Thymus (tissue), 11 donors: ENCODE results near the gene SORBS2. TPM values are rescaled to one million over a fixed set of nuclear protein-coding genes. Genes with fewer than 3 reads are reported as not detected.

Experiments used
- DNase-seq, 9 donors: peaks; one replicate each; pipeline ENCODE4 v3.0.0-alpha.2; 2013; ENCODE audit warnings: low spot score in 9 of 9, low read depth in 6 of 9, missing footprints in 1 of 9
- H3K27ac ChIP-seq, 2 donors: one replicate each; pipeline ENCODE4 v1.5.1; 2013; ENCODE audit warnings: control low read depth in 1 of 2, low read depth in 1 of 2, low read length in 1 of 2, mild to moderate bottlenecking in 1 of 2, moderate library complexity in 1 of 2
- H3K27me3 ChIP-seq, 2 donors: one replicate each; pipeline ENCODE4 v1.5.1; 2013; ENCODE audit warnings: low read length in 1 of 2; ENCODE audit not compliant: control insufficient read depth in 2 of 2, insufficient read depth in 1 of 2
- H3K36me3 ChIP-seq, 2 donors: one replicate each; pipeline ENCODE4 v1.5.1; 2013; ENCODE audit warnings: low read length in 1 of 2, mild to moderate bottlenecking in 1 of 2, moderate library complexity in 1 of 2; ENCODE audit not compliant: control insufficient read depth in 2 of 2, insufficient read depth in 2 of 2
- H3K4me1 ChIP-seq, 2 donors: one replicate each; pipeline ENCODE4 v1.5.1; 2013; ENCODE audit warnings: low read length in 2 of 2; ENCODE audit not compliant: control insufficient read depth in 2 of 2, insufficient read depth in 2 of 2
- H3K4me3 ChIP-seq, 2 donors: one replicate each; pipeline ENCODE4 v1.5.1; 2013; ENCODE audit warnings: low read length in 2 of 2, control low read depth in 1 of 2, mild to moderate bottlenecking in 1 of 2
- H3K9me3 ChIP-seq, 2 donors: one replicate each; pipeline ENCODE4 v1.5.1; 2013; ENCODE audit warnings: low read length in 1 of 2, mild to moderate bottlenecking in 1 of 2; ENCODE audit not compliant: control insufficient read depth in 2 of 2, insufficient read depth in 1 of 2
- WGBS: extraction: QIAGEN DNeasy Blood & Tissue Kit; methylation state at CpG from one replicate; pipeline ENCODE4 v1.1.7; 2013; 5-methylcytosine and 5-hydroxymethylcytosine counted together
- polyA plus RNA-seq: library from polyadenylated mRNA; stranded (reverse); fragments of 200-250 nt; gene quantifications from one replicate; pipeline ENCODE4 v1.2.3, GENCODE V29; 2013
- total RNA-seq: library from RNA; stranded (reverse); fragments of 120-200 nt; gene quantifications from one replicate; pipeline ENCODE4 v1.2.4, GENCODE V29; 2013
- donor health status: healthy.

Gene SORBS2
- total and polyA plus RNA-seq, 2 donors = 13.8 to 78.6 TPM

DNA sequence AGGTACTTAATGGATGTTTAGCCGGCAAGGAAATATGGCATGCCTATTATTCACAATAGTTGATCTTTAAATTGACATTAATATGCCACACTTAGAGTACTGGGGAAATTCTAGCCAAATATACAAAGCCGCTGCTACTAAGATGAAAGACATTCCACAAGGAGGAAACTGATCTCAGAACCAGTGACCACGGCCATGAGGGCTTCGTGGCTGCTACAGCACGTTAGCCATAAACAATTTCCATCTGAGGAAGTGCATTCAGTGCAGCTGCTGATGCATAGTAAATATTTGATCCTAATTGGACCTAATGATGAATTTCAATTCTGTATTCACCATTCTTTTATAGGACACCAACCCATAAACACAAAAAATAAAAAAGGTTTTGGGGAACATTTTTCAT lies 59.1 kb downstream of the SORBS2 start:
- H3K4me1 ChIP-seq = no peaks in the 10 kb centered on the region
- no peaks in the 10 kb centered on the region for H3K36me3 ChIP-seq
- H3K27ac ChIP-seq = no peak overlapping the region
- no peaks in the 10 kb centered on the region for H3K27me3 ChIP-seq
- no peaks in the 10 kb centered on the region for H3K9me3 ChIP-seq
- WGBS = 57% methylated on average over 5 of the region's 5 CpGs
- DNase-seq = no peak
- no peak overlapping the region for H3K4me3 ChIP-seq

DNA sequence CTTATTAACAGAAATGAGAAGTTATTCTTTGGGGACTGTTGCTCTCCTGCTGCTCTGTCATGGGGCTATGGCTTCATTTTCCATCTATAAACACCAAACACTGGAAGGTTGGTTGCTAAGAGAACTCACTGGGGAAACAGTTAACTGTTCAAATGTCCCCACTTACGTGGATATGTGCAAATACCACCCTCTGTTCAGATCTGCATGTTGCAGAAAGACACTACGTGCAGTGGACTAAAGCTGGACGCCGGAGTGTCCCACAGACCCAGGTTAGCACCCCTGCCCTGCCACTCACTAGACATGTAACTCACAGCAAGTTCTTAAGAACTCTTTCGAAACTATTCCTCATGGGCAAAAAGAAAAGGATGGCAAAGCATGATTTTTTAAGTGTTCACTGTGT lies 62.1 kb downstream of the SORBS2 start:
- Histone ChIP-seq H3K27me3 (no peaks in the 10 kb centered on the region), H3K27ac (no peak overlapping the region), H3K9me3 (no peaks in the 10 kb centered on the region), H3K4me1 (no peaks in the 10 kb centered on the region), H3K4me3 (no peak overlapping the region), H3K36me3 (no peaks in the 10 kb centered on the region)
- no peak for DNase-seq
- 95% methylated on average over 5 of the region's 5 CpGs for WGBS

- no peaks in the 10 kb centered on the region for H3K27me3 ChIP-seq
- H3K9me3 ChIP-seq = no peaks in the 10 kb centered on the region
- 94% methylated on average over 3 of the region's 3 CpGs for WGBS
- no peaks in the 10 kb centered on the region for H3K36me3 ChIP-seq
- H3K4me1 ChIP-seq = no peaks in the 10 kb centered on the region
- no peak overlapping the region for H3K27ac ChIP-seq
- no peak for DNase-seq
- H3K4me3 ChIP-seq = no peak overlapping the region
Observed at GRCh38 chr4:185748901-185749390, 63.0 kb downstream of the SORBS2 start.

DNA sequence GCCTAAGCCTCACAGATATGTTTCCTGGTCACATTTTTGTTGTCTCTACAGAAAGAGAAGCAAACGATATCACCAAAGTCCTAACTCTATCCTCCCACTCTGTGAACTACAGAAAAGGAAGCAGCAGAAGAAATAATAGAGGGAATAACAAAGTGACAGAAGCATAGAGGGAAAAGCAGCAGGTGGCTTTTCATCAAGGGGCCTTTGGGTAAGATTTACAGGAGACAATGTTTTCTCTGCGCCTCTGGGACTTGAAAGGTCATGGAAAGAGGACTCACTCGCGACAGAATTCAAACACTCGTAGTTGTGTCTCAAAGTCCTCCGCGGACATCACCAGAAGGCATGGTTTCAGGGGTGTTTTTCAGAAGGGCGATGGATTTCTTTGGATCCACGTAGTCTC lies 66.1 kb downstream of the SORBS2 start:
- Histone ChIP-seq H3K27me3 (no peaks in the 10 kb centered on the region), H3K36me3 (no peaks in the 10 kb centered on the region)
- 91% methylated on average over 9 of the region's 9 CpGs for WGBS

GRCh38 chr4:185744946-185745345 lies 67.0 kb downstream of the SORBS2 start:
- Histone ChIP-seq H3K36me3 (no peaks in the 10 kb centered on the region), H3K4me3 (no peak overlapping the region), H3K27ac (no peak overlapping the region), H3K27me3 (no peaks in the 10 kb centered on the region), H3K4me1 (peaks cover 0 to 5% of the 10 kb centered on the region in 2 donors), H3K9me3 (no peaks in the 10 kb centered on the region)
- no peak for DNase-seq
- WGBS = 95% methylated on average over 9 of the region's 9 CpGs

More for the DNA sequence above, 66.1 kb downstream of the SORBS2 start:
- Histone ChIP-seq H3K27ac (no peak overlapping the region), H3K4me3 (no peak overlapping the region), H3K4me1 (peaks cover 0 to 5% of the 10 kb centered on the region in 2 donors), H3K9me3 (no peaks in the 10 kb centered on the region)
- no peak for DNase-seq

- Histone ChIP-seq H3K27ac (no peak overlapping the region), H3K36me3 (no peaks in the 10 kb centered on the region), H3K9me3 (no peaks in the 10 kb centered on the region), H3K27me3 (no peaks in the 10 kb centered on the region), H3K4me3 (no peak overlapping the region), H3K4me1 (peaks cover 0 to 5% of the 10 kb centered on the region in 2 donors)
- no peak for DNase-seq
- WGBS = 94% methylated on average over 1 of the region's 1 CpG
Observed at GRCh38 chr4:185744488-185744862, 67.5 kb downstream of the SORBS2 start.

GRCh38 chr4:185743722-185744487 lies 68.1 kb downstream of the SORBS2 start:
- 92% methylated on average over 2 of the region's 2 CpGs for WGBS
- Histone ChIP-seq H3K27ac (no peak overlapping the region), H3K36me3 (no peaks in the 10 kb centered on the region), H3K27me3 (no peaks in the 10 kb centered on the region), H3K9me3 (no peaks in the 10 kb centered on the region), H3K4me3 (no peak overlapping the region), H3K4me1 (peaks cover 0 to 5% of the 10 kb centered on the region in 2 donors)
- no peak for DNase-seq

GRCh38 chr4:185742766-185743165 lies 69.2 kb downstream of the SORBS2 start:
- Histone ChIP-seq H3K4me3 (no peak overlapping the region), H3K36me3 (no peaks in the 10 kb centered on the region), H3K27me3 (no peaks in the 10 kb centered on the region), H3K27ac (no peak overlapping the region), H3K4me1 (peaks cover 0 to 5% of the 10 kb centered on the region in 2 donors), H3K9me3 (no peaks in the 10 kb centered on the region)
- peak in 4 of 9 donors; percentile 5 to 50 (median 24) for DNase-seq
- WGBS = 9% methylated on average over 8 of the region's 8 CpGs

GRCh38 chr4:185741795-185742194 lies 70.2 kb downstream of the SORBS2 start:
- Histone ChIP-seq H3K4me1 (peaks cover 0 to 5% of the 10 kb centered on the region in 2 donors), H3K4me3 (no peak overlapping the region), H3K27me3 (no peaks in the 10 kb centered on the region), H3K9me3 (no peaks in the 10 kb centered on the region), H3K27ac (no peak overlapping the region), H3K36me3 (no peaks in the 10 kb centered on the region)
- 98% methylated on average over 6 of the region's 6 CpGs for WGBS
- no peak for DNase-seq
